Heart left ventricle (tissue), 16 donors: Measurements from ENCODE around the gene SF3B3. TPM values are rescaled to one million over a fixed set of nuclear protein-coding genes. Genes with fewer than 3 reads are reported as not detected.
A peak's percentile ranks its signal among the peaks of the same experiment; 100 is the strongest.

Experiments used
- ATAC-seq, 4 donors: fragments of 200-7000 bp; cut with Tn5 transposase; one replicate each; pipeline ENCODE4 v1.9.1; 2020 to 2022; ENCODE audit warnings: moderate library complexity in 4 of 4, mild to moderate bottlenecking in 3 of 4, moderate number of reproducible peaks in 1 of 4
- DNase-seq, 5 donors: peaks; one replicate each; pipeline ENCODE4 v3.0.0-alpha.2; 2020
- H3K27ac ChIP-seq, 12 donors: fragments of 200-600 bp; sonication (generic) in 4 of 12; one replicate each; pipeline versions ENCODE4 v1.5.0 to v1.8.0; 2016 to 2022; ENCODE audit warnings: mild to moderate bottlenecking in 2 of 12
- H3K27me3 ChIP-seq, 9 donors: fragments of 200-600 bp; sonication (generic) in 2 of 9; one replicate each; pipeline versions ENCODE4 v1.5.1 to v1.8.0; 2016 to 2022; ENCODE audit warnings: mild to moderate bottlenecking in 3 of 9
- H3K36me3 ChIP-seq, 9 donors: fragments of 200-600 bp; sonication (generic) in 2 of 9; one replicate each; pipeline versions ENCODE4 v1.5.0 to v1.8.0; 2018 to 2022; ENCODE audit warnings: mild to moderate bottlenecking in 2 of 9
- H3K4me1 ChIP-seq, 12 donors: fragments of 200-600 bp; sonication (generic) in 4 of 12; one replicate each; pipeline versions ENCODE4 v1.5.0 to v1.8.0; 2016 to 2022; ENCODE audit warnings: mild to moderate bottlenecking in 3 of 12
- H3K4me3 ChIP-seq, 12 donors: fragments of 200-600 bp; sonication (generic) in 4 of 12; one replicate each; pipeline versions ENCODE4 v1.5.0 to v1.8.0; 2017 to 2022; ENCODE audit warnings: mild to moderate bottlenecking in 9 of 12, moderate library complexity in 4 of 12
- H3K9me3 ChIP-seq, 12 donors: fragments of 200-600 bp; sonication (generic) in 4 of 12; one replicate each; pipeline versions ENCODE4 v1.5.0 to v1.8.0; 2016 to 2022; ENCODE audit warnings: mild to moderate bottlenecking in 1 of 12
- POLR2A ChIP-seq, 2 donors: fragments of 450-650 bp; IDR thresholded peaks; one replicate each; pipeline ENCODE4 v1.6.1; 2017; ENCODE audit warnings: antibody characterized with exemption in 2 of 2, mild to moderate bottlenecking in 2 of 2, moderate library complexity in 2 of 2
- WGBS, 4 donors: extraction: QIAGEN DNeasy Blood & Tissue Kit in 2 of 4; methylation state at CpG; one replicate each; pipeline versions ENCODE4 v1.1.5 to v1.1.7; 2013 to 2018; 5-methylcytosine and 5-hydroxymethylcytosine counted together
- intact Hi-C, 10 donors: fragments of 100-400 bp; cut with DNase I; formaldehyde crosslinking; loops; one replicate each; pipeline versions ENCODE4 v1.11.1 to v1.14.2; 2022
- polyA plus RNA-seq, 2 donors: library from polyadenylated mRNA; stranded (reverse); fragments of 200-250 nt; gene quantifications; one replicate each; pipeline ENCODE4 v1.2.3, GENCODE V29; 2013
- total RNA-seq, 9 donors: library from RNA; depleted of rRNA in 2 of 9; stranded (reverse); fragments of >200 nt in 2 of 9; fragmentation: NEBNext Ultra II Directional in 3 of 9; extraction: Animal tissue kit (Norgen Biotek cat#: 25700) in 3 of 9; gene quantifications; one replicate each; pipeline versions ENCODE4 v1.1.0 to v1.2.4, GENCODE V29; 2016 to 2023
- TF ChIP-seq, protein P1 (sequence below), 12 donors: fragments of 200-600 bp; sonication (generic) in 4 of 12; IDR thresholded peaks; one replicate each; pipeline versions ENCODE4 v1.5.0 to v1.8.0; 2018 to 2022; ENCODE audit warnings: antibody characterized with exemption in 12 of 12, mild to moderate bottlenecking in 5 of 12
- donor health status: ischemic (EF 13 %, LVEDD 7.1; RV severe dilation, severe dysfunction).
- donor health status: healthy with polysubstance abuse.
- donor health status: DM: no; HTN: yes; CAD: no.
- donor health status: DM: no; HTN: no; CAD: no.
- donor health status: ischemic (EF 25% LVEDD 6.9; RV normal size, moderate dysfunction).
- donor health status: ischemic (EF 25% LVEDD 5.7; RV mildly dilated, moderate dysfunction).
- donor health status: healthy.
- donor health status: DM: yes; HTN: yes; CAD: no.
- donor health status: ischemic (EF 35%, LVEDD 5.7; RV mildly dilated, moderate dysfunction).
- donor health status: nonischemic (EF 11% LVEDD 7.7; RV severe dilation, severe dysfunction).
- donor health status: DM: yes; HTN: yes; CAD: no.
- donor health status: PGD.
- donor health status: ischemic (EF 29% LVEDD 5.4; RV normal size, mild dysfunction).
- donor health status: nonischemic (EF 23%, LVEDD 6.1; RV moderate dilation, normal function).

The SF3B3 gene
- total and polyA plus RNA-seq, 11 donors, result 50.3 to 198 (median 131) TPM

DNA sequence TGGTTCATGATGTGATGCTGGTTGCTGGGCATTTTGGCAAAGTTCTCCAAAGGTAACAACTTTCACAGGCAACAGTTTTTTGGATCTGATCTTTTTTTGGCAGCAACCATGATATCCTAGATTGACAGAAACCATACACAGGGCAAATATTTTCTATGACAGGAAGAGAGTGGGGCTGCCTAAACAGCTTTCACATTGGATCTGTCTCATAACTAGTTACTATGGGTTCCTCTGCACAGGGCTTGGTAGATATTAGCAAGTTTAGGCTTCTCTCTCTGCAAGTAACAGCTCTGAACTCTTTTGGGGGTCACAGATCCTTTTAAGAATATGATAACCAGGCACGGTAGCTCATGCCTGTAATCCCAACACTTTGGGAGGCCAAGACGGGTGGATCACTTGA lies 28.8 kb upstream of the SF3B3 start:
- Histone ChIP-seq H3K9me3 (no peaks in the 10 kb centered on the region), H3K27ac (peak overlapping the region in 1 of 12 donors; percentile 62), H3K4me1 (peaks cover 0 to 10% (median 0%) of the 10 kb centered on the region in 12 donors), H3K4me3 (no peak overlapping the region), H3K27me3 (no peaks in the 10 kb centered on the region), H3K36me3 (peaks cover 0 to 95% (median 88%) of the 10 kb centered on the region in 9 donors)
- intact Hi-C loops, result no loop called here
- no peak for DNase-seq
- TF ChIP-seq, protein P1, sequence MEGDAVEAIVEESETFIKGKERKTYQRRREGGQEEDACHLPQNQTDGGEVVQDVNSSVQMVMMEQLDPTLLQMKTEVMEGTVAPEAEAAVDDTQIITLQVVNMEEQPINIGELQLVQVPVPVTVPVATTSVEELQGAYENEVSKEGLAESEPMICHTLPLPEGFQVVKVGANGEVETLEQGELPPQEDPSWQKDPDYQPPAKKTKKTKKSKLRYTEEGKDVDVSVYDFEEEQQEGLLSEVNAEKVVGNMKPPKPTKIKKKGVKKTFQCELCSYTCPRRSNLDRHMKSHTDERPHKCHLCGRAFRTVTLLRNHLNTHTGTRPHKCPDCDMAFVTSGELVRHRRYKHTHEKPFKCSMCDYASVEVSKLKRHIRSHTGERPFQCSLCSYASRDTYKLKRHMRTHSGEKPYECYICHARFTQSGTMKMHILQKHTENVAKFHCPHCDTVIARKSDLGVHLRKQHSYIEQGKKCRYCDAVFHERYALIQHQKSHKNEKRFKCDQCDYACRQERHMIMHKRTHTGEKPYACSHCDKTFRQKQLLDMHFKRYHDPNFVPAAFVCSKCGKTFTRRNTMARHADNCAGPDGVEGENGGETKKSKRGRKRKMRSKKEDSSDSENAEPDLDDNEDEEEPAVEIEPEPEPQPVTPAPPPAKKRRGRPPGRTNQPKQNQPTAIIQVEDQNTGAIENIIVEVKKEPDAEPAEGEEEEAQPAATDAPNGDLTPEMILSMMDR (IDR thresholded peaks at IDR 0.05), result no peak
- no peak for TF ChIP-seq POLR2A (IDR thresholded peaks at IDR 0.05)
- WGBS, 4 donors, result 80 to 93% (median 83%) methylated on average over 2 of the region's 2 CpGs
- ATAC-seq, result no peak

DNA sequence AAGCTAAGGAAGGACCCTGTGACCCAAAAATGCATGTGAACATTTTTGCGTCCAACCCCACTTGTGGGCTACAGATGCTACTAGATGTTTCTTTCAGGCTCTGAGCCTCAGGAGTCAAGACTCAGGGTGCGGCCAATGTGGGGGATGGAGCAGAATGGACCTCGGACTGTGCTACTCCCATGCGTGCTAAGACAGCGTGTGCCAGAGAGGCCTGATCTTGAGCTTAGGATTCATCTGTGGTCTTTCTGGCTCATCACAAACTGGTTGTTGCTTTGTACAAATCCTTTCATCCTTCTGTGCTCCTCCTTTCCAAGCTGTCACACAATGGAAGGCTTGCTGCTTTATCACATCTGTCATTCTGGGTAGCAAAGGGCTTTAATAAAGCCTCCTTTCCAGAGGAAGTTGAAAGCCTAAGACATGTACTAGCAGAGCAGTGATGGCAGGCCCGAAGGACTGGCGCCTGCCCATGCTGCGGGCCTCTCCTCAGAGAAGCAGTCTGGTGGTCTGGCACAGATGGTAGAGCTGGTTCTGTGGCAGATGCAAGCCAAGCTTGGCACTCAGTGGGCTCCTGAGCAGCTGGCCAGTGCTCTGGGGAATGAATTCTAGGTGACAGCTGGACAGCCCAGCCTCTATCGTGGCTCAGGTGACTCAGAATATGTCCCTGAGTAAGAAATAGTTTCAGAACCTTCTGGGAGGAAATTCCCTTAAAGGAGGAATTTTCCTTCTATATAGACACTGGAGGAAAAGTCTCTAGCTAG lies 28.0 kb upstream of the SF3B3 start:
- Histone ChIP-seq H3K36me3 (peaks cover 0 to 95% (median 88%) of the 10 kb centered on the region in 9 donors), H3K27me3 (no peaks in the 10 kb centered on the region), H3K27ac (no peak overlapping the region), H3K9me3 (no peaks in the 10 kb centered on the region), H3K4me1 (peaks cover 0 to 10% (median 0%) of the 10 kb centered on the region in 12 donors), H3K4me3 (no peak overlapping the region)
- intact Hi-C loops, result no loop called here
- 87 to 93% (median 90%) methylated on average over 9 of the region's 9 CpGs for WGBS, 4 donors
- no peak for TF ChIP-seq POLR2A (IDR thresholded peaks at IDR 0.05)
- TF ChIP-seq, protein P1 (IDR thresholded peaks at IDR 0.05), result no peak
- DNase-seq, result no peak
- ATAC-seq, result no peak

- ATAC-seq (no peak), DNase-seq (no peak)
- Histone ChIP-seq H3K27ac (no peak overlapping the region), H3K9me3 (no peaks in the 10 kb centered on the region), H3K36me3 (peaks cover 0 to 99% (median 91%) of the 10 kb centered on the region in 9 donors), H3K4me1 (peaks cover 0 to 10% (median 0%) of the 10 kb centered on the region in 12 donors), H3K27me3 (no peaks in the 10 kb centered on the region), H3K4me3 (no peak overlapping the region)
- intact Hi-C loops, result no loop called here
- 96 to 100% (median 98%) methylated on average over 5 to 6 of the region's 6 CpGs for WGBS, 4 donors
- no peak for TF ChIP-seq POLR2A (IDR thresholded peaks at IDR 0.05)
- TF ChIP-seq, protein P1 (IDR thresholded peaks at IDR 0.05), result no peak
Measured at GRCh38 chr16:70496513-70496912, 27.1 kb upstream of the SF3B3 start.

DNA sequence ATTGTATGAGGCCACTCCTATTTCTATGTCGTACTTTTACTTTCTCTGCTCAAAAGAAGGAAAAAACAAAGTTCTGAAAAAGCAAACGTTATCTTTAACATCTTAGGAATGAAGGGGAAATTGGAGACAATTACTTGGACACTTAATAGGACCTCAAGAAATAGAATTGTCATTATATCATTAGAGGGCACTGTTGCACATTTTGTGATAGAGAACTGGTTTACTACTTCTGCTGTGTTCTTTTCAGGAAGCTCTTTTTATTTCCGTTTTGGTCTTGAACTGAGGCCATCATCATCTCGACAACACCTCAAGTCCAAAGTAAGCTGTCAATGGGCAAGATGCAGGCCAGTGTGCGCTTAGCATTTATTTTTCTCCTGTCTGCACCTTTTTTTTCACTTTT lies 14.9 kb upstream of the SF3B3 start:
- 49 to 64% (median 58%) methylated on average over 5 of the region's 5 CpGs for WGBS, 4 donors
- Histone ChIP-seq H3K4me3 (no peak overlapping the region), H3K27me3 (no peaks in the 10 kb centered on the region), H3K36me3 (peaks cover 0 to 94% (median 81%) of the 10 kb centered on the region in 9 donors), H3K27ac (no peak overlapping the region), H3K4me1 (peaks cover 0 to 6% (median 0%) of the 10 kb centered on the region in 12 donors), H3K9me3 (no peaks in the 10 kb centered on the region)
- ATAC-seq (no peak), DNase-seq (no peak)
- no peak for TF ChIP-seq POLR2A (IDR thresholded peaks at IDR 0.05)
- TF ChIP-seq, protein P1 (IDR thresholded peaks at IDR 0.05), result peak in 5 of 12 donors; percentile 16 to 42 (median 31)
- intact Hi-C loops, result no loop called here
